HEK293 (cell line): Measurements from ENCODE around the gene RPS6KA5.

Source experiments
- CTCF ChIA-PET: fragments of 350-600 bp; formaldehyde crosslinking; extraction: SDS; loops from one replicate; lab custom pipeline; 2021; ENCODE audit warnings: antibody characterized with exemption; lab: Yijun Ruan, JAX
- POLR2A ChIA-PET: fragments of 300-600 bp; formaldehyde crosslinking; extraction: SDS; loops from one replicate; lab custom pipeline; 2020; ENCODE audit warnings: antibody characterized with exemption, inconsistent platforms; lab: Yijun Ruan, JAX
- H3K27ac ChIP-seq: fragments of 200-500 bp; sonication (Bioruptor generic); 2 replicates; pipeline ENCODE4 v1.5.1; 2014; ENCODE audit warnings: low read depth, low read length, control low read depth, inconsistent platforms; ENCODE audit errors: extremely low read depth
- H3K36me3 ChIP-seq, 2 experiments: fragments of 200-500 bp in 1 of 2; sonication (Bioruptor generic) in 1 of 2; 1 replicate in 1 of 2; 2 replicates in 1 of 2; pipeline ENCODE4 v1.5.1; 2014 to 2017; ENCODE audit warnings: inconsistent platforms in 2 of 2, low read length in 2 of 2; ENCODE audit not compliant: control insufficient read depth in 2 of 2, insufficient read depth in 1 of 2
- H3K4me1 ChIP-seq: fragments of 200-500 bp; sonication (Bioruptor generic); 2 replicates; pipeline ENCODE4 v1.5.1; 2014; ENCODE audit warnings: mild to moderate bottlenecking, low read length, inconsistent platforms; ENCODE audit not compliant: control insufficient read depth, insufficient read depth
- H3K4me3 ChIP-seq: 2 replicates; pipeline ENCODE4 v1.5.1; 2011; ENCODE audit warnings: low read depth, mild to moderate bottlenecking, control low read depth, low read length, moderate library complexity
- H3K9me3 ChIP-seq: fragments of 200-500 bp; sonication (Bioruptor generic); 2 replicates; pipeline ENCODE4 v1.5.1; 2014; ENCODE audit warnings: low read depth, low read length, inconsistent platforms; ENCODE audit not compliant: control insufficient read depth, insufficient read depth
- BCL11A ChIP-seq: fragments of 450-650 bp; formaldehyde crosslinking; IDR thresholded peaks from 2 replicates; pipeline ENCODE4 v1.5.1; 2016; ENCODE audit warnings: low read depth, missing biosample characterization, missing genetic modification characterization
- GFI1B ChIP-seq: fragments of 450-650 bp; formaldehyde crosslinking; IDR thresholded peaks from 2 replicates; pipeline ENCODE4 v1.5.1; 2016; ENCODE audit warnings: missing biosample characterization, missing genetic modification characterization
- HOXC10 ChIP-seq: sonication (generic); formaldehyde crosslinking; IDR thresholded peaks from 2 replicates; pipeline ENCODE4 v1.8.1; 2023; ENCODE audit warnings: mild to moderate bottlenecking, missing genetic modification reagents
- KLF1 ChIP-seq: fragments of 450-650 bp; formaldehyde crosslinking; IDR thresholded peaks from 2 replicates; pipeline ENCODE4 v1.5.1; 2016; ENCODE audit warnings: missing biosample characterization, missing genetic modification characterization
- OSR2 ChIP-seq: fragments of 450-650 bp; formaldehyde crosslinking; IDR thresholded peaks from 2 replicates; pipeline ENCODE4 v1.5.1; 2016; ENCODE audit warnings: missing biosample characterization, missing genetic modification characterization
- TRIM28 ChIP-seq: IDR thresholded peaks from 2 replicates; pipeline ENCODE4 v1.6.1; 2011; ENCODE audit warnings: low read length, control low read depth, borderline replicate concordance
- ZFP37 ChIP-seq: fragments of 450-650 bp; formaldehyde crosslinking; IDR thresholded peaks from 2 replicates; pipeline ENCODE4 v1.5.1; 2016; ENCODE audit warnings: missing biosample characterization, missing genetic modification characterization
- ZNF146 ChIP-seq: fragments of 450-650 bp; formaldehyde crosslinking; IDR thresholded peaks from 2 replicates; pipeline ENCODE4 v1.5.1; 2016; ENCODE audit warnings: missing biosample characterization, missing genetic modification characterization
- ZNF214 ChIP-seq: fragments of 450-650 bp; formaldehyde crosslinking; IDR thresholded peaks from 2 replicates; pipeline ENCODE4 v1.5.1; 2017; ENCODE audit warnings: missing biosample characterization, mild to moderate bottlenecking, missing genetic modification characterization, borderline replicate concordance
- ZNF37A ChIP-seq: fragments of 450-650 bp; IDR thresholded peaks from 2 replicates; pipeline ENCODE4 v1.5.1; 2018; ENCODE audit warnings: missing biosample characterization, missing genetic modification characterization
- ZNF514 ChIP-seq: fragments of 450-650 bp; formaldehyde crosslinking; IDR thresholded peaks from 2 replicates; pipeline ENCODE4 v1.5.1; 2016; ENCODE audit warnings: missing biosample characterization, missing genetic modification characterization
- ZNF560 ChIP-seq: fragments of 450-650 bp; formaldehyde crosslinking; IDR thresholded peaks from 2 replicates; pipeline ENCODE4 v1.5.1; 2017; ENCODE audit warnings: missing biosample characterization, missing genetic modification characterization, borderline replicate concordance
- ZNF785 ChIP-seq: fragments of 450-650 bp; formaldehyde crosslinking; IDR thresholded peaks from 2 replicates; pipeline ENCODE4 v1.5.1; 2016; ENCODE audit warnings: missing biosample characterization, missing genetic modification characterization
- ZNF792 ChIP-seq: fragments of 450-650 bp; formaldehyde crosslinking; IDR thresholded peaks from 2 replicates; pipeline ENCODE4 v1.5.1; 2016; ENCODE audit warnings: missing biosample characterization, missing genetic modification characterization
- ZSCAN23 ChIP-seq: fragments of 450-650 bp; formaldehyde crosslinking; IDR thresholded peaks from 2 replicates; pipeline ENCODE4 v1.5.1; 2016; ENCODE audit warnings: missing biosample characterization, missing genetic modification characterization
- ZXDB ChIP-seq: fragments of 450-650 bp; formaldehyde crosslinking; IDR thresholded peaks from 2 replicates; pipeline ENCODE4 v1.5.1; 2016; ENCODE audit warnings: missing biosample characterization, missing genetic modification characterization
- TF ChIP-seq, protein P1 (sequence below): fragments of 450-650 bp; formaldehyde crosslinking; IDR thresholded peaks from 2 replicates; pipeline ENCODE4 v1.5.1; 2017; ENCODE audit warnings: missing biosample characterization, missing genetic modification characterization
- TF ChIP-seq, protein P2 (sequence below): fragments of 450-650 bp; formaldehyde crosslinking; optimal IDR thresholded peaks from 2 replicates; pipeline ENCODE3; 2016; ENCODE audit warnings: missing biosample characterization, mild to moderate bottlenecking, missing genetic modification characterization
- TF ChIP-seq, protein P3 (sequence below): fragments of 450-650 bp; formaldehyde crosslinking; IDR thresholded peaks from 2 replicates; pipeline ENCODE4 v1.5.1; 2016; ENCODE audit warnings: missing biosample characterization, missing genetic modification characterization
- TF ChIP-seq, protein P4 (sequence below): fragments of 450-650 bp; formaldehyde crosslinking; IDR thresholded peaks from 2 replicates; pipeline ENCODE4 v1.5.1; 2016; ENCODE audit warnings: missing biosample characterization, missing genetic modification characterization

RPS6KA5 gene

DNA sequence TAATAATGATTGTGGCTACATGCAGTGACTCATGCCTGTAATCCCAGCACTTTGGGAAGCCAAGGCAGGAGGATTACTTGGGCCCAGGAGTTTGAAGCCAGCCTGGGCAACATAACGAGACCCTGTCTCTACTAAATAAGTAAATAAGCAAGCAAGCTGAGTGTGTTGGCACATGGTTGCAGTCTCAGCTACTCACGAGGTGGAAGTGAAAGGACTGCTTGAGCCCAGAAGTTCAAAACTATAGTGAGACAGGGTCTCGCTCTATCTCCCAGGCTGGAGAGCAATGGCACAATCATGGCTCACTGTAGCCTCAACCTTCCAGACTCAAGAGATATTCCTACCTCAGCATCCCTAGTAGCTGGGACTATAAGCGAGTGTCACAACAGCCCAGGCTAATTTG is 64.7 kb downstream of the RPS6KA5 start:
- no peak overlapping the region for H3K27ac ChIP-seq
- TF ChIP-seq, protein P1, sequence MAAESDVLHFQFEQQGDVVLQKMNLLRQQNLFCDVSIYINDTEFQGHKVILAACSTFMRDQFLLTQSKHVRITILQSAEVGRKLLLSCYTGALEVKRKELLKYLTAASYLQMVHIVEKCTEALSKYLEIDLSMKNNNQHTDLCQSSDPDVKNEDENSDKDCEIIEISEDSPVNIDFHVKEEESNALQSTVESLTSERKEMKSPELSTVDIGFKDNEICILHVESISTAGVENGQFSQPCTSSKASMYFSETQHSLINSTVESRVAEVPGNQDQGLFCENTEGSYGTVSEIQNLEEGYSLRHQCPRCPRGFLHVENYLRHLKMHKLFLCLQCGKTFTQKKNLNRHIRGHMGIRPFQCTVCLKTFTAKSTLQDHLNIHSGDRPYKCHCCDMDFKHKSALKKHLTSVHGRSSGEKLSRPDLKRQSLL (tag by site-specific recombination): no peak
- TF ChIP-seq GFI1B (no peak), ZNF514 (no peak), ZSCAN23 (tag by site-specific recombination) (no peak), ZNF214 (tag by site-specific recombination) (no peak), OSR2 (no peak), ZNF560 (tag by site-specific recombination) (no peak), BCL11A (tag by site-specific recombination) (no peak), ZFP37 (no peak), HOXC10 (CRISPR knock-in tag) (no peak), ZNF37A (tag by site-specific recombination) (no peak), ZXDB (tag by site-specific recombination) (no peak), TRIM28 (no peak), ZNF785 (tag by site-specific recombination) (no peak), ZNF146 (tag by site-specific recombination) (no peak), ZNF792 (tag by site-specific recombination) (no peak)
- TF ChIP-seq, protein P2, sequence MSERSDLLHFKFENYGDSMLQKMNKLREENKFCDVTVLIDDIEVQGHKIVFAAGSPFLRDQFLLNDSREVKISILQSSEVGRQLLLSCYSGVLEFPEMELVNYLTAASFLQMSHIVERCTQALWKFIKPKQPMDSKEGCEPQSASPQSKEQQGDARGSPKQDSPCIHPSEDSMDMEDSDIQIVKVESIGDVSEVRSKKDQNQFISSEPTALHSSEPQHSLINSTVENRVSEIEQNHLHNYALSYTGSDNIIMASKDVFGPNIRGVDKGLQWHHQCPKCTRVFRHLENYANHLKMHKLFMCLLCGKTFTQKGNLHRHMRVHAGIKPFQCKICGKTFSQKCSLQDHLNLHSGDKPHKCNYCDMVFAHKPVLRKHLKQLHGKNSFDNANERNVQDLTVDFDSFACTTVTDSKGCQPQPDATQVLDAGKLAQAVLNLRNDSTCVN: no peak
- TF ChIP-seq, protein P3, sequence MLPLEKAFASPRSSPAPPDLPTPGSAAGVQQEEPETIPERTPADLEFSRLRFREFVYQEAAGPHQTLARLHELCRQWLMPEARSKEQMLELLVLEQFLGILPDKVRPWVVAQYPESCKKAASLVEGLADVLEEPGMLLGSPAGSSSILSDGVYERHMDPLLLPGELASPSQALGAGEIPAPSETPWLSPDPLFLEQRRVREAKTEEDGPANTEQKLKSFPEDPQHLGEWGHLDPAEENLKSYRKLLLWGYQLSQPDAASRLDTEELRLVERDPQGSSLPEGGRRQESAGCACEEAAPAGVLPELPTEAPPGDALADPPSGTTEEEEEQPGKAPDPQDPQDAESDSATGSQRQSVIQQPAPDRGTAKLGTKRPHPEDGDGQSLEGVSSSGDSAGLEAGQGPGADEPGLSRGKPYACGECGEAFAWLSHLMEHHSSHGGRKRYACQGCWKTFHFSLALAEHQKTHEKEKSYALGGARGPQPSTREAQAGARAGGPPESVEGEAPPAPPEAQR (tag by site-specific recombination): no peak
- TF ChIP-seq, protein P4, sequence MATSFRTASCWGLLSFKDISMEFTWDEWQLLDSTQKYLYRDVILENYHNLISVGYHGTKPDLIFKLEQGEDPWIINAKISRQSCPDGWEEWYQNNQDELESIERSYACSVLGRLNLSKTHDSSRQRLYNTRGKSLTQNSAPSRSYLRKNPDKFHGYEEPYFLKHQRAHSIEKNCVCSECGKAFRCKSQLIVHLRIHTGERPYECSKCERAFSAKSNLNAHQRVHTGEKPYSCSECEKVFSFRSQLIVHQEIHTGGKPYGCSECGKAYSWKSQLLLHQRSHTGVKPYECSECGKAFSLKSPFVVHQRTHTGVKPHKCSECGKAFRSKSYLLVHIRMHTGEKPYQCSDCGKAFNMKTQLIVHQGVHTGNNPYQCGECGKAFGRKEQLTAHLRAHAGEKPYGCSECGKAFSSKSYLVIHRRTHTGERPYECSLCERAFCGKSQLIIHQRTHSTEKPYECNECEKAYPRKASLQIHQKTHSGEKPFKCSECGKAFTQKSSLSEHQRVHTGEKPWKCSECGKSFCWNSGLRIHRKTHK (tag by site-specific recombination): no peak
- no peaks in the 10 kb centered on the region for H3K4me1 ChIP-seq
- POLR2A ChIA-PET: no interaction called here
- H3K36me3 ChIP-seq: peaks cover 0 to 3% of the 10 kb centered on the region in 2 experiments; a peak in 1 of 3 replicates
- CTCF ChIA-PET: interaction anchor here (0.7 kb wide), 2 partner anchors 46 to 63 kb away, joined by 3 read pairs; no protein-coding TSS in a partner anchor
- H3K4me3 ChIP-seq: no peak overlapping the region
- H3K9me3 ChIP-seq: no peaks in the 10 kb centered on the region

- POLR2A ChIA-PET: no interaction called here
- Histone ChIP-seq H3K9me3 (no peaks in the 10 kb centered on the region), H3K4me3 (no peak overlapping the region), H3K36me3 (peaks cover 0 to 3% of the 10 kb centered on the region in 2 experiments; a peak in 1 of 3 replicates), H3K4me1 (no peaks in the 10 kb centered on the region), H3K27ac (no peak overlapping the region)
- CTCF ChIA-PET: interaction anchor here (0.6 to 1.1 kb wide), 3 partner anchors 12 to 65 kb away, joined by 3 read pairs; no protein-coding TSS in a partner anchor
- TF ChIP-seq KLF1 (tag by site-specific recombination): no peak
Observed at GRCh38 chr14:90993792-90994191, 66.6 kb downstream of the RPS6KA5 start.
